ENCODE results near the gene DACT2.

GRCh38 chr6:168352096-168352495 is 32.5 kb upstream of the DACT2 start:
- TF ChIP-seq OSR1 (CRISPR knock-in tag; IDR thresholded peaks at IDR 0.05) (no peak), GLIS3 (CRISPR knock-in tag; IDR thresholded peaks at IDR 0.05) (no peak), PATZ1 (CRISPR knock-in tag; IDR thresholded peaks at IDR 0.05; ENCODE audit: borderline replicate concordance) (no peak)
